WTC11 (cell line): Measurements from ENCODE around the gene SSC5D. TPM values are rescaled to one million over a fixed set of nuclear protein-coding genes. Genes with fewer than 3 reads are reported as not detected.

Experiments used
- ATAC-seq: fragments of 200-7000 bp; cut with Tn5 transposase; 2 replicates; pipeline ENCODE4 v1.10.0; 2021; ENCODE audit warnings: mild to moderate bottlenecking, moderate library complexity
- CTCF ChIA-PET: fragments of 300-600 bp; sonication (Branson Sonifier 250); formaldehyde crosslinking; loops from one replicate; lab custom pipeline; 2021; ENCODE audit warnings: antibody characterized with exemption; lab: Charles Lee
- POLR2A ChIA-PET: fragments of 350-600 bp; sonication (Branson Sonifier 250); formaldehyde crosslinking; loops from one replicate; lab custom pipeline; 2021; ENCODE audit warnings: antibody characterized with exemption; lab: Charles Lee
- DNase-seq: peaks from one replicate; pipeline ENCODE4 v3.0.0; 2021; ENCODE audit warnings: low spot score
- H3K27ac Mint-ChIP-seq: 2 replicates; pipeline ENCODE4 v1.8.0; 2021; ENCODE audit warnings: mixed read lengths
- H3K27me3 Mint-ChIP-seq: 2 replicates; pipeline ENCODE4 v1.8.0; 2021; ENCODE audit warnings: low read depth, mild to moderate bottlenecking, moderate library complexity, mixed read lengths
- H3K36me3 Mint-ChIP-seq: 2 replicates; pipeline ENCODE4 v1.8.0; 2021; ENCODE audit warnings: mixed read lengths
- H3K4me1 Mint-ChIP-seq: 2 replicates; pipeline ENCODE4 v1.8.0; 2022; ENCODE audit warnings: mixed read lengths
- H3K4me3 Mint-ChIP-seq: 2 replicates; pipeline ENCODE4 v1.8.0; 2021; ENCODE audit warnings: mild to moderate bottlenecking, moderate library complexity, mixed read lengths
- H3K9me3 Mint-ChIP-seq: 2 replicates; pipeline ENCODE4 v1.8.0; 2021; ENCODE audit warnings: mixed read lengths
- CBFB ChIP-seq: sonication (generic); formaldehyde crosslinking; IDR thresholded peaks from 2 replicates; pipeline ENCODE4 v1.8.1; 2022; ENCODE audit warnings: mild to moderate bottlenecking, low read depth, missing genetic modification reagents
- E2F5 ChIP-seq: sonication (generic); formaldehyde crosslinking; IDR thresholded peaks from 2 replicates; pipeline ENCODE4 v1.8.1; 2022; ENCODE audit warnings: mild to moderate bottlenecking, moderate library complexity, missing genetic modification reagents
- EMX1 ChIP-seq: fragments of 250-450 bp; sonication (Bioruptor Pico); IDR thresholded peaks from 2 replicates; pipeline ENCODE4 v1.8.0; 2021; ENCODE audit warnings: mild to moderate bottlenecking
- HMGA2 ChIP-seq: fragments of 250-450 bp; sonication (Bioruptor Pico); IDR thresholded peaks from 2 replicates; pipeline ENCODE4 v1.4.0; 2021; ENCODE audit warnings: mild to moderate bottlenecking, moderate library complexity
- STAT6 ChIP-seq: sonication (generic); formaldehyde crosslinking; conservative IDR thresholded peaks from 2 replicates; pipeline ENCODE4 v1.8.1; 2023; ENCODE audit warnings: mild to moderate bottlenecking, low read depth, missing genetic modification reagents, moderate library complexity
- TCF7 ChIP-seq: sonication (generic); formaldehyde crosslinking; IDR thresholded peaks from 2 replicates; pipeline ENCODE4 v1.8.0; 2022; ENCODE audit warnings: mild to moderate bottlenecking, low read depth, missing genetic modification reagents, moderate library complexity
- TEAD1 ChIP-seq: sonication (generic); formaldehyde crosslinking; IDR thresholded peaks from 2 replicates; pipeline ENCODE4 v1.8.0; 2022; ENCODE audit warnings: mild to moderate bottlenecking, missing genetic modification reagents
- TEAD4 ChIP-seq: sonication (generic); formaldehyde crosslinking; IDR thresholded peaks from 2 replicates; pipeline ENCODE4 v1.8.0; 2022; ENCODE audit warnings: mild to moderate bottlenecking, missing genetic modification reagents
- USF2 ChIP-seq: sonication (generic); formaldehyde crosslinking; IDR thresholded peaks from 2 replicates; pipeline ENCODE4 v1.8.1; 2023; ENCODE audit warnings: mild to moderate bottlenecking, missing genetic modification reagents, moderate library complexity
- ZNF219 ChIP-seq: sonication (generic); formaldehyde crosslinking; IDR thresholded peaks from 2 replicates; pipeline ENCODE4 v1.8.0; 2023; ENCODE audit warnings: missing genetic modification reagents, mild to moderate bottlenecking, borderline replicate concordance
- total RNA-seq: library from RNA; stranded (reverse); gene quantifications from 3 replicates; pipeline ENCODE4 v1.2.3, GENCODE V29; 2021
- TF ChIP-seq, protein P1 (sequence below): sonication (generic); formaldehyde crosslinking; IDR thresholded peaks from 2 replicates; pipeline ENCODE4 v1.8.1; 2022; ENCODE audit warnings: low read depth, mild to moderate bottlenecking, moderate library complexity, missing genetic modification reagents, borderline replicate concordance
- TF ChIP-seq, protein P2 (sequence below): fragments of 250-450 bp; sonication (Bioruptor Pico); IDR thresholded peaks from 2 replicates; pipeline ENCODE4 v1.9.0; 2021; ENCODE audit warnings: mild to moderate bottlenecking
- TF ChIP-seq, protein P3 (sequence below): fragments of 200-600 bp; IDR thresholded peaks from 2 replicates; pipeline ENCODE4 v1.8.0; 2022; ENCODE audit warnings: antibody characterized with exemption

The SSC5D gene
- total RNA-seq, 1 experiment from 2014 or later = 2.9 TPM

DNA sequence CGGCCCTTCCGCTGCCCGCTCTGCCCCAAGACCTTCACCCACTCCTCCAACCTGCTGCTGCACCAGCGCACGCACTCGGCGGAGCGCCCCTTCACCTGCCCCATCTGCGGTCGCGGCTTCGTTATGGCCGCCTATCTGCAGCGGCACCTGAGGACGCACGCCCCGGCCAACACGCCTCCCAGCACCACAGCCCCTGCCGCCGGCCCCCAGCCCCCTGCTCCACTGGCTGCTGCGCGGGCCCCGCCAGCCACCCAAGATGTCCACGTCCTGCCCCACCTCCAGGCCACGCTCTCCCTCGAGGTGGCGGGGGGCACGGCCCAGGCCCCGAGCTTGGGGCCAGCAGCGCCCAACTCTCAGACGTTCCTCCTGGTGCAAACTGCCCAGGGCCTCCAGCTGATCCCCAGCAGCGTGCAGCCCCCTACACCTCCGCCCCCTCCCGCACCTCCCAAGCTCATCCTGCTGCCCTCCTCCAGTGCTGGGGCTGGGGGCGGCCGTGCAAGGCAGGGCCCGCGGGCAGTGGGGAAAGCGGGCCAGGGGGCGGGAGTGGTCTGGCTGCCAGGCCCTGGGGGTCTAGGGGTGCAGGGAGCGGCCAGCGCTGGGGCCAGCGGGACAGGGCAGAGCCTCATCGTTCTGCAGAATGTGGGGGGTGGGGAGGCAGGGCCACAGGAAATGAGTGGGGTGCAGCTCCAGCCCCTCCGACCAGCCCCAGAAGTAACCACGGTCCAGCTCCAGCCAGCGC lies 5.1 kb upstream of the SSC5D start (continued):
- TF ChIP-seq E2F5 (CRISPR knock-in tag) (no peak), ZNF219 (no peak), TCF7 (no peak), STAT6 (CRISPR knock-in tag) (no peak)

GRCh38 chr19:55483706-55484592 lies 4.3 kb upstream of the SSC5D start:
- no peaks in the 10 kb centered on the region for H3K27me3 Mint-ChIP-seq
- peak overlapping the region; percentile 82 for H3K4me3 Mint-ChIP-seq
- DNase-seq (no peak), ATAC-seq (no peak)
- ChIA-PET POLR2A (interaction anchor here (0.5 to 1.3 kb wide), 3 partner anchors 7 to 141 kb away, joined by 3 to 11 read pairs (median 4); partner anchors contain the start of gene ZNF628), CTCF (interaction anchor here (0.6 to 13.5 kb wide), 6 partner anchors 16 to 171 kb away, joined by 3 to 96 read pairs (median 5); partner anchors contain the start of genes FIZ1, ISOC2 and U2AF2)
- H3K9me3 Mint-ChIP-seq = no peaks in the 10 kb centered on the region
- peaks cover 23% of the 10 kb centered on the region for H3K4me1 Mint-ChIP-seq
- H3K27ac Mint-ChIP-seq = no peak overlapping the region
- TF ChIP-seq CBFB (CRISPR knock-in tag) = 0 out of 2 replicates have a peak, but pooled peaks have one; percentile 21
- TF ChIP-seq TEAD1 (CRISPR knock-in tag) = no peak
- TF ChIP-seq, protein P1, sequence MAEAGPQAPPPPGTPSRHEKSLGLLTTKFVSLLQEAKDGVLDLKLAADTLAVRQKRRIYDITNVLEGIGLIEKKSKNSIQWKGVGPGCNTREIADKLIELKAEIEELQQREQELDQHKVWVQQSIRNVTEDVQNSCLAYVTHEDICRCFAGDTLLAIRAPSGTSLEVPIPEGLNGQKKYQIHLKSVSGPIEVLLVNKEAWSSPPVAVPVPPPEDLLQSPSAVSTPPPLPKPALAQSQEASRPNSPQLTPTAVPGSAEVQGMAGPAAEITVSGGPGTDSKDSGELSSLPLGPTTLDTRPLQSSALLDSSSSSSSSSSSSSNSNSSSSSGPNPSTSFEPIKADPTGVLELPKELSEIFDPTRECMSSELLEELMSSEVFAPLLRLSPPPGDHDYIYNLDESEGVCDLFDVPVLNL (CRISPR knock-in tag) = no peak
- TF ChIP-seq, protein P2, sequence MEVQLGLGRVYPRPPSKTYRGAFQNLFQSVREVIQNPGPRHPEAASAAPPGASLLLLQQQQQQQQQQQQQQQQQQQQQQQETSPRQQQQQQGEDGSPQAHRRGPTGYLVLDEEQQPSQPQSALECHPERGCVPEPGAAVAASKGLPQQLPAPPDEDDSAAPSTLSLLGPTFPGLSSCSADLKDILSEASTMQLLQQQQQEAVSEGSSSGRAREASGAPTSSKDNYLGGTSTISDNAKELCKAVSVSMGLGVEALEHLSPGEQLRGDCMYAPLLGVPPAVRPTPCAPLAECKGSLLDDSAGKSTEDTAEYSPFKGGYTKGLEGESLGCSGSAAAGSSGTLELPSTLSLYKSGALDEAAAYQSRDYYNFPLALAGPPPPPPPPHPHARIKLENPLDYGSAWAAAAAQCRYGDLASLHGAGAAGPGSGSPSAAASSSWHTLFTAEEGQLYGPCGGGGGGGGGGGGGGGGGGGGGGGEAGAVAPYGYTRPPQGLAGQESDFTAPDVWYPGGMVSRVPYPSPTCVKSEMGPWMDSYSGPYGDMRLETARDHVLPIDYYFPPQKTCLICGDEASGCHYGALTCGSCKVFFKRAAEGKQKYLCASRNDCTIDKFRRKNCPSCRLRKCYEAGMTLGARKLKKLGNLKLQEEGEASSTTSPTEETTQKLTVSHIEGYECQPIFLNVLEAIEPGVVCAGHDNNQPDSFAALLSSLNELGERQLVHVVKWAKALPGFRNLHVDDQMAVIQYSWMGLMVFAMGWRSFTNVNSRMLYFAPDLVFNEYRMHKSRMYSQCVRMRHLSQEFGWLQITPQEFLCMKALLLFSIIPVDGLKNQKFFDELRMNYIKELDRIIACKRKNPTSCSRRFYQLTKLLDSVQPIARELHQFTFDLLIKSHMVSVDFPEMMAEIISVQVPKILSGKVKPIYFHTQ (CRISPR knock-in tag) = no peak
- TF ChIP-seq HMGA2 (CRISPR knock-in tag) = no peak
- TF ChIP-seq, protein P3, sequence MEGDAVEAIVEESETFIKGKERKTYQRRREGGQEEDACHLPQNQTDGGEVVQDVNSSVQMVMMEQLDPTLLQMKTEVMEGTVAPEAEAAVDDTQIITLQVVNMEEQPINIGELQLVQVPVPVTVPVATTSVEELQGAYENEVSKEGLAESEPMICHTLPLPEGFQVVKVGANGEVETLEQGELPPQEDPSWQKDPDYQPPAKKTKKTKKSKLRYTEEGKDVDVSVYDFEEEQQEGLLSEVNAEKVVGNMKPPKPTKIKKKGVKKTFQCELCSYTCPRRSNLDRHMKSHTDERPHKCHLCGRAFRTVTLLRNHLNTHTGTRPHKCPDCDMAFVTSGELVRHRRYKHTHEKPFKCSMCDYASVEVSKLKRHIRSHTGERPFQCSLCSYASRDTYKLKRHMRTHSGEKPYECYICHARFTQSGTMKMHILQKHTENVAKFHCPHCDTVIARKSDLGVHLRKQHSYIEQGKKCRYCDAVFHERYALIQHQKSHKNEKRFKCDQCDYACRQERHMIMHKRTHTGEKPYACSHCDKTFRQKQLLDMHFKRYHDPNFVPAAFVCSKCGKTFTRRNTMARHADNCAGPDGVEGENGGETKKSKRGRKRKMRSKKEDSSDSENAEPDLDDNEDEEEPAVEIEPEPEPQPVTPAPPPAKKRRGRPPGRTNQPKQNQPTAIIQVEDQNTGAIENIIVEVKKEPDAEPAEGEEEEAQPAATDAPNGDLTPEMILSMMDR = no peak
- TF ChIP-seq USF2 (CRISPR knock-in tag) = no peak
- no peak for TF ChIP-seq EMX1 (CRISPR knock-in tag)
- no peak for TF ChIP-seq TEAD4 (CRISPR knock-in tag)
- TF ChIP-seq, all 79 proteins: peak for 1
- H3K36me3 Mint-ChIP-seq = no peaks in the 10 kb centered on the region
